Measurements from ENCODE around the gene TNFRSF19. TPM values are rescaled to one million over a fixed set of nuclear protein-coding genes. Genes with fewer than 3 reads are reported as not detected.

TNFRSF19 gene
- total and polyA plus RNA-seq, 8 donors: 1.2 to 14.0 (median 2.7) TPM; not detected in 1

- no peak for TF ChIP-seq CTCF (IDR thresholded peaks at IDR 0.05)
- no peak for TF ChIP-seq POLR2AphosphoS5 (IDR thresholded peaks at IDR 0.05)
- no peak for TF ChIP-seq POLR2A (IDR thresholded peaks at IDR 0.05)
- TF ChIP-seq EP300 (IDR thresholded peaks at IDR 0.05): no peak
- H3K27ac ChIP-seq: no peak overlapping the region
- H3K36me3 ChIP-seq: peaks cover 0 to 8% (median 0%) of the 10 kb centered on the region in 4 donors
- H3K9me3 ChIP-seq: no peaks in the 10 kb centered on the region
- no peaks in the 10 kb centered on the region for H3K27me3 ChIP-seq
- WGBS, 5 donors: 88 to 96% (median 93%) methylated on average over 3 of the region's 3 CpGs
- intact Hi-C loops (cut with DNase I; ENCODE audit: low total_unique reads): no loop called here
- peaks cover 24 to 36% (median 27%) of the 10 kb centered on the region in 4 donors for H3K4me1 ChIP-seq
- no peak for DNase-seq
- H3K4me3 ChIP-seq: no peak overlapping the region
Measured at GRCh38 chr13:23613596-23613995, 43.4 kb downstream of the TNFRSF19 start.

GRCh38 chr13:23615395-23616081 is 45.3 kb downstream of the TNFRSF19 start:
- Histone ChIP-seq H3K27ac (no peak overlapping the region), H3K4me1 (peaks cover 7 to 17% (median 10%) of the 10 kb centered on the region in 4 donors), H3K27me3 (no peaks in the 10 kb centered on the region), H3K9me3 (no peaks in the 10 kb centered on the region), H3K36me3 (peaks cover 0 to 8% (median 3%) of the 10 kb centered on the region in 4 donors), H3K4me3 (no peak overlapping the region)
- no peak for TF ChIP-seq CTCF (IDR thresholded peaks at IDR 0.05)
- no peak for TF ChIP-seq POLR2AphosphoS5 (IDR thresholded peaks at IDR 0.05)
- TF ChIP-seq EP300 (IDR thresholded peaks at IDR 0.05): no peak
- no peak for TF ChIP-seq POLR2A (IDR thresholded peaks at IDR 0.05)
- no peak for DNase-seq
- WGBS, 5 donors: 82 to 96% (median 95%) methylated on average over 15 of the region's 15 CpGs
- intact Hi-C loops (cut with DNase I; ENCODE audit: low total_unique reads): no loop called here

- intact Hi-C loops (cut with DNase I; ENCODE audit: low total_unique reads): no loop called here
- DNase-seq: no peak
- H3K36me3 ChIP-seq: peaks cover 0 to 8% (median 3%) of the 10 kb centered on the region in 4 donors
- H3K4me1 ChIP-seq: peaks cover 0 to 10% (median 4%) of the 10 kb centered on the region in 4 donors
- no peaks in the 10 kb centered on the region for H3K27me3 ChIP-seq
- WGBS, 5 donors: 78 to 95% (median 91%) methylated on average over 2 of the region's 2 CpGs
- TF ChIP-seq CTCF (IDR thresholded peaks at IDR 0.05): no peak
- H3K9me3 ChIP-seq: no peaks in the 10 kb centered on the region
- H3K4me3 ChIP-seq: no peak overlapping the region
- H3K27ac ChIP-seq: no peak overlapping the region
Measured at GRCh38 chr13:23616228-23616627, 46.0 kb downstream of the TNFRSF19 start.

- Histone ChIP-seq H3K9me3 (no peaks in the 10 kb centered on the region), H3K4me3 (no peak overlapping the region), H3K27me3 (no peaks in the 10 kb centered on the region), H3K27ac (no peak overlapping the region), H3K4me1 (peaks cover 0 to 7% (median 0%) of the 10 kb centered on the region in 4 donors), H3K36me3 (peaks cover 0 to 8% (median 3%) of the 10 kb centered on the region in 4 donors)
- DNase-seq: no peak
- WGBS, 5 donors: 45 to 61% (median 52%) methylated on average over 3 of the region's 3 CpGs
- TF ChIP-seq POLR2AphosphoS5 (IDR thresholded peaks at IDR 0.05) (no peak), POLR2A (IDR thresholded peaks at IDR 0.05) (no peak), EP300 (IDR thresholded peaks at IDR 0.05) (no peak), CTCF (IDR thresholded peaks at IDR 0.05) (no peak)
- intact Hi-C loops (cut with DNase I; ENCODE audit: low total_unique reads): no loop called here
Measured at GRCh38 chr13:23617551-23618024, 47.4 kb downstream of the TNFRSF19 start.

Data from stomach (tissue), 9 donors.